H1 (cell line): ENCODE results near the gene LIPI. TPM values are rescaled to one million over a fixed set of nuclear protein-coding genes. Genes with fewer than 3 reads are reported as not detected.

Experiments used
- SIN3A ChIP-seq, 2 experiments: IDR thresholded peaks in 1 of 2; conservative IDR thresholded peaks in 1 of 2; 2 replicates each; pipeline ENCODE4 v1.6.1; 2011 to 2012; ENCODE audit warnings: low read length in 2 of 2, improper control_type of control experiment in 1 of 2, low read depth in 1 of 2, mild to moderate bottlenecking in 1 of 2
- polyA plus RNA-seq, 7 experiments: library from polyadenylated mRNA; depleted of rRNA in 3 of 7; stranded (reverse) in 5 of 7; unstranded in 2 of 7; fragments of >200 nt in 5 of 7; fragments of 200-250 nt in 2 of 7; gene quantifications; 1 replicate in 5 of 7; 2 replicates in 1 of 7; 4 replicates in 1 of 7; pipeline versions ENCODE4 v1.2.1 to v1.2.3, GENCODE V29; 2011 to 2013; ENCODE audit warnings: missing spikeins in 2 of 7, mixed read lengths in 2 of 7
- total RNA-seq: library from RNA; stranded (reverse); fragmentation: NEBNext Ultra II Directional; extraction: Animal tissue kit (Norgen Biotek cat#: 25700); gene quantifications from 2 replicates; pipeline ENCODE4 v1.2.1, GENCODE V29; 2021

Gene LIPI
- total and polyA plus RNA-seq, 2 of the 8 experiments (the other 6 are each of a cell fraction or from before 2014, with no cell fraction given): not detected

GRCh38 chr21:14076143-14076806, 134.5 kb downstream of the LIPI start (continued):
- TF ChIP-seq SIN3A (conservative IDR thresholded peaks at IDR 0.05 in 1 of 2, IDR thresholded peaks at IDR 0.05 in 1 of 2; ENCODE audit: low read depth in 1 of 2, low read length in 2 of 2): no peak
